Progenitor cell of endocrine pancreas (in vitro differentiated cells): Measurements from ENCODE around the gene RARB. TPM values are rescaled to one million over a fixed set of nuclear protein-coding genes. Genes with fewer than 3 reads are reported as not detected.

Experiments
- DNase-seq: peaks from one replicate; pipeline ENCODE4 v3.0.0; 2021; ENCODE audit warnings: low spot score; ENCODE audit not compliant: unreplicated experiment
- H3K27ac Mint-ChIP-seq: 2 replicates; pipeline ENCODE4 v1.8.0; 2021; ENCODE audit warnings: mild to moderate bottlenecking, moderate library complexity, mixed read lengths
- H3K27me3 Mint-ChIP-seq: 2 replicates; pipeline ENCODE4 v1.8.0; 2021; ENCODE audit warnings: mixed read lengths
- H3K36me3 Mint-ChIP-seq: 2 replicates; pipeline ENCODE4 v1.8.0; 2022; ENCODE audit warnings: mixed read lengths; ENCODE audit not compliant: insufficient read depth
- H3K4me1 Mint-ChIP-seq: 2 replicates; pipeline ENCODE4 v1.8.0; 2021; ENCODE audit warnings: low read depth, mixed read lengths
- H3K4me3 Mint-ChIP-seq: 2 replicates; pipeline ENCODE4 v1.8.0; 2021; ENCODE audit warnings: low read depth, mild to moderate bottlenecking, moderate library complexity, mixed read lengths
- H3K9me3 Mint-ChIP-seq: 2 replicates; pipeline ENCODE4 v1.8.0; 2021; ENCODE audit warnings: low read depth, mixed read lengths
- total RNA-seq: library from RNA; stranded (reverse); gene quantifications from 2 replicates; pipeline ENCODE4 v1.2.1, GENCODE V29; 2021
- TF ChIP-seq, protein P1 (sequence below): fragments of 200-600 bp; sonication (generic); IDR thresholded peaks from one replicate; pipeline ENCODE4 v1.5.0; 2021; ENCODE audit warnings: antibody characterized with exemption, mild to moderate bottlenecking; ENCODE audit not compliant: unreplicated experiment

Gene RARB
- total RNA-seq, 1 donor from 2014 or later, result 30.0 TPM

DNA sequence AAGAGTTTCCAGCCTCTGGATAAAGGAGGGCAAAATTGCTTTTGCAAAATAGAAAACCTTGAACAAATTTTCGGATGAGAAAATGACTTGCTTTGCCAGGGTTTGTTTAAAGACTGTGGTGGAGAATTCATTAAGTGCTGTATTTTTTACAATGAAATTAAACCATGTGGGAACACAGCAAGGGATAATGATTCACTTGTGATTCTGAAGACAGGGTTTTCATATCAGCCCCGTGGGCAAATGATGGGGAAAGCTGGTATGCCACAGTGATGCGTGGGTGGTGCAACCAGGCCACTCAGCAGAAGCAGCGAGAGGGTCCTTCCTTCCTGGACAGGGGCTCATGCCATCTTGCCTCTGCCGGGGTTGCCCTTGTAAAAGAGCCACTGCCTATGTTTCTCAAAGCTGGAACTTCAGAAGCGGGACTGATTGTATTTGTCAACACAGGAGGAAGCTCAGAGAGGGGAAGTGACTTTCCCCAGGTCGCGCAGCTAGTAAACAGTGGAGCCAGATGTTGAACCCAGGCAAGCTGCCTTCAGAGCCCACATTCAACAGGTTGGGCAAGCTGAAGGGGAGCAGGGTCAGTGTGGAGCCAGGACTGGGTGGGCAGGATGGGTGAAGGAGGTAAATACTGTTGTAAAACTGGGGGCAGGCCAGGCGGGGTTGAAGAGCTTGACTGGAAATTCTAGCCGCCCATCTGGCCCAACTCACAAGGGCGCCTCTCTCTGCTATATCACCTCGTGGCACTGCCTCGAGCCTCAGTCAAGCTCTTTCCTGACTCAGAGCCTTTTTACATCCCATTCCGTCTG is 157.5 kb downstream of the RARB start:
- peaks cover 22% of the 10 kb centered on the region for H3K36me3 Mint-ChIP-seq
- no peaks in the 10 kb centered on the region for H3K9me3 Mint-ChIP-seq
- TF ChIP-seq, protein P1, sequence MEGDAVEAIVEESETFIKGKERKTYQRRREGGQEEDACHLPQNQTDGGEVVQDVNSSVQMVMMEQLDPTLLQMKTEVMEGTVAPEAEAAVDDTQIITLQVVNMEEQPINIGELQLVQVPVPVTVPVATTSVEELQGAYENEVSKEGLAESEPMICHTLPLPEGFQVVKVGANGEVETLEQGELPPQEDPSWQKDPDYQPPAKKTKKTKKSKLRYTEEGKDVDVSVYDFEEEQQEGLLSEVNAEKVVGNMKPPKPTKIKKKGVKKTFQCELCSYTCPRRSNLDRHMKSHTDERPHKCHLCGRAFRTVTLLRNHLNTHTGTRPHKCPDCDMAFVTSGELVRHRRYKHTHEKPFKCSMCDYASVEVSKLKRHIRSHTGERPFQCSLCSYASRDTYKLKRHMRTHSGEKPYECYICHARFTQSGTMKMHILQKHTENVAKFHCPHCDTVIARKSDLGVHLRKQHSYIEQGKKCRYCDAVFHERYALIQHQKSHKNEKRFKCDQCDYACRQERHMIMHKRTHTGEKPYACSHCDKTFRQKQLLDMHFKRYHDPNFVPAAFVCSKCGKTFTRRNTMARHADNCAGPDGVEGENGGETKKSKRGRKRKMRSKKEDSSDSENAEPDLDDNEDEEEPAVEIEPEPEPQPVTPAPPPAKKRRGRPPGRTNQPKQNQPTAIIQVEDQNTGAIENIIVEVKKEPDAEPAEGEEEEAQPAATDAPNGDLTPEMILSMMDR, result no peak
- peaks cover 10% of the 10 kb centered on the region for H3K4me1 Mint-ChIP-seq
- DNase-seq, result no peak
- no peaks in the 10 kb centered on the region for H3K27me3 Mint-ChIP-seq
- H3K27ac Mint-ChIP-seq, result peak overlapping the region; percentile 53
- H3K4me3 Mint-ChIP-seq, result no peak overlapping the region

DNA sequence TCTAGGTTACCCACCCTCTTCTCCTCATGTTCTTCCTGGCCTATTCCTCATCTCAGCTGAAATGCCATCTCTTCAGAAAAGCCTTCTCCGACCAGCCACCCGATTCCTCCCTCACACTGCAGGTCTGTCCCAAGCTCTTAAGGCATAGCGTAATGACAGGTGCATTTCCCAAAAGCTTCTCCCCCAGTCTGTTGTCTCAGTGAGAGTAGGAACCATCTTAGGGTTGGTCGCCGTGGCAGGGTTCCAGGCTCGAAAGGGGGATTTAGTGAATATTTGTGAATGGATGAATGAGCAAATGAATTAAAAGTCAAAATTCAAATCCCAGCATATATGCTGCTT is 158.1 kb downstream of the RARB start:
- H3K36me3 Mint-ChIP-seq, result peaks cover 22% of the 10 kb centered on the region
- no peaks in the 10 kb centered on the region for H3K27me3 Mint-ChIP-seq
- H3K27ac Mint-ChIP-seq, result peak overlapping the region; percentile 53
- no peak for DNase-seq
- TF ChIP-seq, protein P1, result no peak
- H3K4me1 Mint-ChIP-seq, result peaks cover 10% of the 10 kb centered on the region
- H3K9me3 Mint-ChIP-seq, result no peaks in the 10 kb centered on the region
- H3K4me3 Mint-ChIP-seq, result no peak overlapping the region

DNA sequence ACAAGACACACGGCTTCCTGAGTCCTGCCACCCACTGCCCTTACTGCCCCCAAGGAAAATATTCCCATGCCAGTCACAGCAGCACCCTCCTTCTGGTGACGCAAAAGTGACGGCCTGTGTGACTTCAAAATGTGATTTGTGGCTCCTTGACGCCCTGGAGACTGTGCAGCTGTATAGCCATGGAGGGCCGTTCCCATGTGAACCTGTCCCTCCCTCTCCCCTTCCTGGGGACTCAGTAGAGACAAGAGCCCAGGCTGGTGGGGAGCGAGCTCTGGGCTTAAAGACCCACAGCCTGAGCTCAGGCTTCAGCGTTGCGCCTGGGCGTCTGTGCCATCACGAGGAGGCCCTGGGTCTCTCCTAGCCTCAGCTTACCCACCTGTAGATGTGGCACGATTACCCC is 158.5 kb downstream of the RARB start:
- H3K27me3 Mint-ChIP-seq, result no peaks in the 10 kb centered on the region
- DNase-seq, result no peak
- H3K4me3 Mint-ChIP-seq, result no peak overlapping the region
- H3K36me3 Mint-ChIP-seq, result peaks cover 22% of the 10 kb centered on the region
- H3K9me3 Mint-ChIP-seq, result no peaks in the 10 kb centered on the region
- peaks cover 10% of the 10 kb centered on the region for H3K4me1 Mint-ChIP-seq
- TF ChIP-seq, protein P1, result no peak
- H3K27ac Mint-ChIP-seq, result peak overlapping the region; percentile 53

DNA sequence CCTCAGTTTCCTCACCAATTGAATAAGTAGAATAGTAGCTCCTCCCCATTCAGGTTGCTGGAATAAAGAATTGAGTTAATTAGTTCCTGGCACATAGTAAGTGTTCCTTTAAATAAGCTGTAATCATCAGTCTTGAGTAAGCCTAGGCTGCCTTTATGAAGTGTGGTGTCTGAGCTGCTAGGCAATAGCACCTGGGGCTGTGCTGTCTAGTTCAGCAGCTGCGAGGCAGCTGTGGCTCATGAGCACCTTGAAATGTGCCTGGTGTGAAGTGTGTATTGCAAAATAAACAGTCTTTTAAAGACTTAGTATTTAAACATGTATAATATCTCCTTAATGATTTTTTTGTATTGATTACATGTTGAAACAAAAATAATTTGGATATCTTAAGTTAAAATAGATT is 159.0 kb downstream of the RARB start:
- Mint-ChIP-seq H3K36me3 (peaks cover 22% of the 10 kb centered on the region), H3K4me1 (peaks cover 11% of the 10 kb centered on the region), H3K27ac (no peak overlapping the region), H3K4me3 (no peak overlapping the region), H3K27me3 (no peaks in the 10 kb centered on the region), H3K9me3 (no peaks in the 10 kb centered on the region)
- TF ChIP-seq, protein P1, result no peak
- DNase-seq, result no peak

DNA sequence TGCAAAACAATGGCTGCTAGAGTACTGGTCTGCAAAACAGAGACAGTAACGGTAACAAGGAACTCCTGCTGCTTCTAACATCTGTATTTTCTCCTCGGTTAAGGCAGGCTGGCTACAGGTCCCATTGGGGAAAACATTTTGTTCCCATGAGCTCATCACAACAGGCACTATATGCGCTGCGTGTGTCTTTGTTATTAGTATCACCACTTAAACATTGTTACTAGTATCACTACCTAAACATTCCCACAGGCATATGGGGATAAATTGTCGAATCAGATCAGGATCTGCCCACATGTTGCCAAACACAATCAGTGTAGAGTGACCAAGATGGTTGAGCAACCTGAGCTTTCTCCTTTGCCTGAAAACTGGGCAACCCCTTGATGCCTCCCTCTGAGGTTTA is 159.5 kb downstream of the RARB start:
- Mint-ChIP-seq H3K9me3 (no peaks in the 10 kb centered on the region), H3K27me3 (no peaks in the 10 kb centered on the region), H3K4me1 (peaks cover 10% of the 10 kb centered on the region), H3K36me3 (peaks cover 22% of the 10 kb centered on the region), H3K4me3 (no peak overlapping the region), H3K27ac (peak overlapping the region; percentile 6)
- DNase-seq, result no peak
- TF ChIP-seq, protein P1, result no peak
